Fibroblast of lung (primary cell): ENCODE results near the gene PSMG2.

Experiments
- CTCF ChIP-seq, 2 donors: IDR thresholded peaks in 1 of 2; conservative IDR thresholded peaks in 1 of 2; 1 replicate in 1 of 2; 2 replicates in 1 of 2; pipeline ENCODE4 v1.5.1; 2011 to 2012; ENCODE audit warnings: low read length in 2 of 2, control low read depth in 1 of 2, inconsistent platforms in 1 of 2, low read depth in 1 of 2, mild to moderate bottlenecking in 1 of 2
- EZH2 ChIP-seq: IDR thresholded peaks from 2 replicates; pipeline ENCODE4 v1.5.1; 2012; ENCODE audit warnings: low read length, control low read depth, mild to moderate bottlenecking; ENCODE audit errors: missing control alignments

- TF ChIP-seq CTCF (conservative IDR thresholded peaks at IDR 0.05 in 1 of 2, IDR thresholded peaks at IDR 0.05 in 1 of 2; ENCODE audit: low read depth in 1 of 2, low read length in 2 of 2), result no peak
- TF ChIP-seq EZH2, result no peak
These were observed 64.2 kb downstream of the PSMG2 start for GRCh38 chr18:12766986-12767433.
